RWPE1 (cell line): ENCODE results near the gene ACSL5.

Experiments
- CTCF ChIA-PET: fragments of 350-600 bp; sonication (Branson Sonifier 250); formaldehyde crosslinking; extraction: SDS; loops from one replicate; lab custom pipeline; 2021; lab: Yijun Ruan, JAX
- POLR2A ChIA-PET: fragments of 400-600 bp; formaldehyde crosslinking; extraction: SDS; loops from one replicate; lab custom pipeline; 2020; ENCODE audit warnings: antibody characterized with exemption; ENCODE audit not compliant: low non-redundant PET; lab: Yijun Ruan, JAX
- DNase-seq: peaks from one replicate; pipeline ENCODE4 v3.0.0; 2012; ENCODE audit warnings: low spot score
- H3K27ac ChIP-seq: fragments of 450-650 bp; 2 replicates; pipeline ENCODE4 v1.5.1; 2017
- TF ChIP-seq, protein P1 (sequence below): fragments of 450-650 bp; conservative IDR thresholded peaks from 2 replicates; pipeline ENCODE4 v1.5.1; 2017; ENCODE audit warnings: low read depth, mild to moderate bottlenecking

Gene ACSL5

DNA sequence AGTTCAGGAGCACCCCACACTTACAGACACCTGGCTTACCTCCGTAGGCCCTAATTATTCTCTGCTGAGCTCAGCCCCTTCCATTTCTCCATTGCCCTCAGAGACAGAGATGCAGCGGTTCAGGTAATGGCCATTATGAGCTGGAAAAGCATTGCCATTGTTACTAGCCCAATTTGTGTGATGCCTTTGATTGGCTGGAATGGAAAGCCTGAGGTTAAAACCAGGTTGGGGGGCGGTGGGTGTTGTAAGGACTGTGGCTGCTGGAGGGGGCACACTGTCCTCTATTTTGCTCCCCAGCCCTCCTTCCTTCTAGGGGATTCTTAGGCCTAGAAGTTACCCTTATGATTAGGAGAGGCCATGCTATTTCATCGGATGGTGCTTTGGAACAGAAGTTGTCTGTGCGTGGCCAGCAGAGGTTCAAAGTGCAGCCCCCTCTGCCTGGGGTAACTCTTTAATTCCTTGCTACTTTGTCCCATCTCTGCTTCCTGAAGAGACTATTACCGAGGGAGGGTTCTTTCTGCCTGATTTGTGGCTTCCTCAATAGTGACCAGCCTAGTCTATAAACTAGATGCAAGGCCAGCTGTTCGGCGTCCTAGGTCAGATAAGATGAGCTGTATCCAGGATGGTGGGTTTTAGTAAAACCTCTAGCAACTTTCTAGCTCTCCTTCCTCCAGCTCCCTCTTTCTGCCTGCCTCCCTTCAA lies 14.2 kb upstream of the ACSL5 start:
- TF ChIP-seq, protein P1, sequence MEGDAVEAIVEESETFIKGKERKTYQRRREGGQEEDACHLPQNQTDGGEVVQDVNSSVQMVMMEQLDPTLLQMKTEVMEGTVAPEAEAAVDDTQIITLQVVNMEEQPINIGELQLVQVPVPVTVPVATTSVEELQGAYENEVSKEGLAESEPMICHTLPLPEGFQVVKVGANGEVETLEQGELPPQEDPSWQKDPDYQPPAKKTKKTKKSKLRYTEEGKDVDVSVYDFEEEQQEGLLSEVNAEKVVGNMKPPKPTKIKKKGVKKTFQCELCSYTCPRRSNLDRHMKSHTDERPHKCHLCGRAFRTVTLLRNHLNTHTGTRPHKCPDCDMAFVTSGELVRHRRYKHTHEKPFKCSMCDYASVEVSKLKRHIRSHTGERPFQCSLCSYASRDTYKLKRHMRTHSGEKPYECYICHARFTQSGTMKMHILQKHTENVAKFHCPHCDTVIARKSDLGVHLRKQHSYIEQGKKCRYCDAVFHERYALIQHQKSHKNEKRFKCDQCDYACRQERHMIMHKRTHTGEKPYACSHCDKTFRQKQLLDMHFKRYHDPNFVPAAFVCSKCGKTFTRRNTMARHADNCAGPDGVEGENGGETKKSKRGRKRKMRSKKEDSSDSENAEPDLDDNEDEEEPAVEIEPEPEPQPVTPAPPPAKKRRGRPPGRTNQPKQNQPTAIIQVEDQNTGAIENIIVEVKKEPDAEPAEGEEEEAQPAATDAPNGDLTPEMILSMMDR: no peak
- DNase-seq: no peak
- CTCF ChIA-PET: interaction anchor here (1.0 kb wide), 1 partner anchor 1204 kb away, joined by 3 read pairs; no protein-coding TSS in a partner anchor
- POLR2A ChIA-PET: no interaction called here
- H3K27ac ChIP-seq: peak overlapping the region; percentile 91; the same call in 1 of the 2 replicates

DNA sequence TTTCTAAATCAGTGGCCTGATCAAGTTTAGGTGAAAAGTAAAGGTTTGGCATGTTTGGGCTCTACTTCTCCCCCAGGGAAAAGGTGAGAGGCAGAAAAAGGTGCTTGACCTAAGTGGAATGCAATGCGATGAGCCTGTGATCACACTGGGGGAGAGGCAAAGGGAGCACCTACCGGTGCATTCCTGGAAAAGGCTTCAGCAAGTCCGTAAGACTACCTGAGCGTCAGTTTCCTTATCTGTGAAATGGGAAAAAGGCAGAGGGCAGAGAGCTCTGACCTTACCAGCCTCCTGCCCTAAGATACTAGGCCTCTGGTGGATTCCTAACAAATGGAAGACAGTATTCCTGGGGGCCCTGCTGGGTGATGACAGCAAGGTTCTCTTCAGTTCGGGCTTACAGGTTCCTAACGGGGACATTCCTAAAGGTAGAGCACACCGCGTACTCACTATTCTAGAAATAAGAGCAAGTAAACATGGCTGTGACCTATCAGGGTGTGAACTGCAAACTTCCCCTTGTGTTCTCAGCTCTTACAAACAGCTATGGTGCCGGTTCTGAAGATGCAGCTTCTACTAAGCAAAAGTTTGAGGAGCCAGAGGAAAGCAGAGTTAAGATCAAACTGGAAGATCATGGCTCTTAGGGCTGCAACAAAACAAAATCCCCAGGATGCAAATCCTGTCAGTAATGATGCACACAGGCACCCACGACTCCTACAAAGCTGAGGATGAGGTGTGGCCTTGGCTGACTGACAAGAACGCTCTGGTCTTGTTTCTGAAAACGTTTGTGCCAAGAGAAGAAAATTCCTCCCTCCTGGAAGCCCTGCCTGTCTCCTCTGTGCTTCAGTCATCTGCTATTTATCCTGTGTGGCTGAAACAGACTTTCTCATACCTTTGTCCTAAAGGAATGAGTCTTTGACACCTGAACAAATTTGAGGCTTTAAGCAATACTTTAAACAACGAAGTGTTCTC lies 13.3 kb upstream of the ACSL5 start:
- POLR2A ChIA-PET: no interaction called here
- CTCF ChIA-PET: interaction anchor here (1.0 kb wide), 1 partner anchor 1203 kb away, joined by 3 read pairs; no protein-coding TSS in a partner anchor
- DNase-seq: peak; percentile 58
- TF ChIP-seq, protein P1: no peak
- H3K27ac ChIP-seq: peak overlapping the region; percentile 91

DNA sequence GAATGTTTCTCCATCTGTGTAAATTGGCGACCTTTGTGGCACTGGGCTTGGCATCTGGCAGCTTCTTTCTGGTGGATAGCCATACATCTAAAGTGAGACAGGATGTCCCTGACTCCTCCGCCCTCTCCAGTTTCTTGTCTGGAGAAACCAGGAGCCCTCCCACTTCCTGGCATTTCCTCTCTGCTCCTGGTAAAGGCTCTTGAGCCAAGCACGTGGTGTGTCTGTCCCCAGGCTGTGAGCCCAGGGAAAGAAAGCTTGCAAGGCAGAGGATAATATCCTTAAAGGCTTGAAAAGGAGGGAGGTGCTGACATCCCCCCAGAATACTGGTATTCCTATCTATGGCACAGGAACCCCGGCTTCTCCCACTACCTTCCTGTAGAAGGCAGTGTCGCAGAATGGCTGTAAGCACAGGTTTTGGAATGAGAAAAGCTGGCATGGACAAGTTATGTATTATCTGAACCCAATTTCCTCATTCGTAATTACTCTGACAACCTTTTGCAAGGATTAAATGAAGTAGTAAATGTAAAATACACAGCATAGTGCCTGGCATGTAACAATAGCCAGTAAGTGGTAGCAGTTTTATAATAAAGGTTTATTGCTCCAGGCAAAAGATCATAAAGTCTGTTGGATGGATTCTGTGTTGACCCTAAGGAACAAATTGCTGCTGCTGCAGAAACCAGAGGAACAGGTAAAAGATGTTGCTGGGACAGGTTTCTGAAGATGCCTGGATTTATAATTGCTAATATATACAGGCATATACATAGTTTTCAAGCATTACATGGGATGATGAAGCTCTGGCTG lies 11.8 kb upstream of the ACSL5 start:
- peak; percentile 41 for DNase-seq
- TF ChIP-seq, protein P1: no peak
- CTCF ChIA-PET: interaction anchor here (0.9 kb wide), 1 partner anchor 9 kb away, joined by 3 read pairs; no protein-coding TSS in a partner anchor
- peak overlapping the region; percentile 91 for H3K27ac ChIP-seq
- POLR2A ChIA-PET: no interaction called here

DNA sequence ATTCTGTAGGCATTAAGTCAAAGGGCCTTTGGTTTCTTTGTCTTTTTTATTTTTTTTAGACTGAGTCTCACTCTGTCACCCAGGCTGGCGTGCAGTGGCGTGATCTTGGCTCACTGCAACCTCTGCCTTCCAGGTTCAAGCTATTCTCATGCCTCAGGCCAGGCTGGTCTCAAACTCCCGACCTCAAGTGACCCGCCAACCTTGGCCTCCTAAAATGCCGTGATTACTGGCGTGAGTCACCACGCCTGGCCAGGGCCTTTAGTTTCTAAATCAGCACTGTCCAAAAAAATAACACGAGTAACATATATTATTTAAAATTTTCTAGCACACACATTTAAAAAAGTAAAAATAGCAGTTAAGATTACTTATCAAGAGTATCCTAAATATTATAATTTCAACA lies 11.1 kb upstream of the ACSL5 start:
- ChIA-PET CTCF (no interaction called here), POLR2A (no interaction called here)
- DNase-seq: no peak
- TF ChIP-seq, protein P1: no peak
- H3K27ac ChIP-seq: peak overlapping the region; percentile 68

DNA sequence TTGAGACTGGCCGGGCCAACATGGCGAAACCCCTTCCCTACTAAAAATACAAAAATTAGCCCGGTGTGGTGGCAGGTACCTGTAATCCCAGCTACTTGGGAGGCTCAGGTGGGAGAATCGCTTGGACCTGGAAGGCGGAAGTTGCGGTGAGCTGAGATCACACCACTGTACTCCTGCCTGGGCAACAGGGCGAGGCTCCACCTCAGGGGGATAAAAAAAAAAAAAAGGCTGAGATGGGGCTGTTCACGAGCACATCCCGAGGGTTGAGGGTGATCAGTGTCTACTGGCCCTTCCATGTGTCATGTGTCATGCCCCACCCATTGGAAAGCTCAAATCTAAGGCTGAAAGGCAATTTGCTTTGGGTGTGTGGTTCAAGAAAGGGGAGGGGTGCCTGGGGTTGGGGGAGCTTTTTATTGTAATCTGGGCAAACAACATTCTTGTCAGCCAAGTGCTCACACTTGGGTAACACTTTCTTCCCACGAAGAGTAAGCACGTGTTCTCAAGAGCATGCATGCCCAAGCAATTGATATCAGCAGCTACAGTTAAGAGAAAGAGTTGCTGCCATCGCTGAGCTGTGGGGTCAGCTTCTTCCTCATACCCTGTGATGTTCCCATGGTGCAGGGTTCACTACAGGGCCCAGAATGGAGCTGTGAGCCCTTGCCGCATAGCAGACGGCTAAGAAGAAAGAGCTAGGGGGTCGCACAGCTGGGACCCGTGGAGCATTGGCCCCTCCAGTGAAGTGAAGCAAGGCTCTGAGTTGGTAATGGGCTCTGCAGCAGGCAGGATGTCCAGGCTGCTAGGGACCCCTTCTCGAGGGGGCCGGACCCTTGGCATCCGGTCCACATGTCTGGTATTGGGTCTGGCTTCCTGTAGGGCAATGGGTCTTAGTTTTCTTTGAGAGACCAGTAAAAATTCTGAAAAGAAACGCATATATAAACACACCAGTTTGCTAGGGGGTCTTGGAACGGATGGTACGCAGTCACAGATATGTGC lies 9.9 kb upstream of the ACSL5 start:
- TF ChIP-seq, protein P1: no peak
- POLR2A ChIA-PET: no interaction called here
- H3K27ac ChIP-seq: no peak overlapping the region

More for the DNA sequence above, 9.9 kb upstream of the ACSL5 start:
- CTCF ChIA-PET: interaction anchor here (0.6 kb wide), 1 partner anchor 111 kb away, joined by 3 read pairs; no protein-coding TSS in a partner anchor
- no peak for DNase-seq
